Loucy (cell line): ENCODE measurements around the gene LCMT2.

ENCODE experiments used
- EZH2phosphoT487 ChIP-seq: fragments of 200-600 bp; IDR thresholded peaks from 2 replicates; pipeline ENCODE4 v1.6.1; 2018; ENCODE audit warnings: antibody characterized with exemption, mild to moderate bottlenecking, moderate library complexity, borderline replicate concordance
- TF ChIP-seq, protein P1 (sequence below): fragments of 200-600 bp; sonication (generic); conservative IDR thresholded peaks from 2 replicates; pipeline ENCODE4 v1.5.1; 2014; ENCODE audit warnings: mild to moderate bottlenecking, antibody characterized with exemption, low read length

DNA sequence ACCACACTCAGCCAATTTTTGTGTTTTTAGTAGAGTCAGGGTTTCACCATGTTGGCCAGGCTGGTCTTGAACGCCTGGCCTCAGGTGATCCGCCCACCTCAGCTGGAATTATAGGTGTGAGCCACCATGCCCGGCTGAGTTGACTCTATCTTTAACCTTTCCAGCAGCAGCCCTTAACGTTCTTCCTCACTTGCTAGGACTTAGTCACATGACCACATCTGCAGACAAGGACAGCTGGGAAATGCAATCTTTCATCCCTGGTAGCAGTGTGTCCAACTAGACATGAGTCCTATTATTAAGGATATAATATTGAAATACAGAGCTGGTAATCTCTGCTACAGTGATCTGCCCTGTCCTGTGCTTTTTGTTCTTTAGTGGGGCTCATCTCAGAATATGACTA is 18.0 kb downstream of the LCMT2 start:
- TF ChIP-seq, protein P1, sequence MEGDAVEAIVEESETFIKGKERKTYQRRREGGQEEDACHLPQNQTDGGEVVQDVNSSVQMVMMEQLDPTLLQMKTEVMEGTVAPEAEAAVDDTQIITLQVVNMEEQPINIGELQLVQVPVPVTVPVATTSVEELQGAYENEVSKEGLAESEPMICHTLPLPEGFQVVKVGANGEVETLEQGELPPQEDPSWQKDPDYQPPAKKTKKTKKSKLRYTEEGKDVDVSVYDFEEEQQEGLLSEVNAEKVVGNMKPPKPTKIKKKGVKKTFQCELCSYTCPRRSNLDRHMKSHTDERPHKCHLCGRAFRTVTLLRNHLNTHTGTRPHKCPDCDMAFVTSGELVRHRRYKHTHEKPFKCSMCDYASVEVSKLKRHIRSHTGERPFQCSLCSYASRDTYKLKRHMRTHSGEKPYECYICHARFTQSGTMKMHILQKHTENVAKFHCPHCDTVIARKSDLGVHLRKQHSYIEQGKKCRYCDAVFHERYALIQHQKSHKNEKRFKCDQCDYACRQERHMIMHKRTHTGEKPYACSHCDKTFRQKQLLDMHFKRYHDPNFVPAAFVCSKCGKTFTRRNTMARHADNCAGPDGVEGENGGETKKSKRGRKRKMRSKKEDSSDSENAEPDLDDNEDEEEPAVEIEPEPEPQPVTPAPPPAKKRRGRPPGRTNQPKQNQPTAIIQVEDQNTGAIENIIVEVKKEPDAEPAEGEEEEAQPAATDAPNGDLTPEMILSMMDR = no peak
- no peak for TF ChIP-seq EZH2phosphoT487
